GM19324 (cell line): ENCODE results near the gene HLCS.

Source experiments
- ATAC-seq: cut with Tn5 transposase; IDR thresholded peaks from one replicate; pipeline ENCODE4 v1.9.1; 2021; ENCODE audit warnings: mild to moderate bottlenecking, moderate library complexity; ENCODE audit not compliant: unreplicated experiment, low FRiP score

Gene HLCS

GRCh38 chr21:36733857-36734256 is 232.6 kb downstream of the HLCS start:
- ATAC-seq = no peak

GRCh38 chr21:36732761-36733160 is 233.7 kb downstream of the HLCS start:
- no peak for ATAC-seq

- ATAC-seq = no peak
Observed at GRCh38 chr21:36732217-36732616, 234.3 kb downstream of the HLCS start.

GRCh38 chr21:36730291-36731281 is 235.9 kb downstream of the HLCS start:
- ATAC-seq = no peak

- no peak for ATAC-seq
Observed at GRCh38 chr21:36729310-36729970, 237.0 kb downstream of the HLCS start.

- ATAC-seq = no peak
Observed at GRCh38 chr21:36728371-36729111, 237.9 kb downstream of the HLCS start.

GRCh38 chr21:36727866-36728265 is 238.6 kb downstream of the HLCS start:
- no peak for ATAC-seq

GRCh38 chr21:36725793-36726386 is 240.6 kb downstream of the HLCS start:
- ATAC-seq = no peak

- no peak for ATAC-seq
Observed at GRCh38 chr21:36724660-36725059, 241.8 kb downstream of the HLCS start.

- no peak for ATAC-seq
Observed at GRCh38 chr21:36723371-36723881, 243.0 kb downstream of the HLCS start.

- ATAC-seq = no peak
Observed at GRCh38 chr21:36722370-36723368, 243.8 kb downstream of the HLCS start.

- no peak for ATAC-seq
Observed at GRCh38 chr21:36721817-36722216, 244.7 kb downstream of the HLCS start.

GRCh38 chr21:36719614-36720013 is 246.9 kb downstream of the HLCS start:
- ATAC-seq = no peak

GRCh38 chr21:36718951-36719501 is 247.4 kb downstream of the HLCS start:
- no peak for ATAC-seq

- no peak for ATAC-seq
Observed at GRCh38 chr21:36717976-36718375, 248.5 kb downstream of the HLCS start.

GRCh38 chr21:36716836-36717235 is 249.6 kb downstream of the HLCS start:
- no peak for ATAC-seq

GRCh38 chr21:36716387-36716786 is 250.1 kb downstream of the HLCS start:
- ATAC-seq = no peak

- no peak for ATAC-seq
Observed at GRCh38 chr21:36713746-36714145, 252.7 kb downstream of the HLCS start.

- ATAC-seq = no peak
Observed at GRCh38 chr21:36710729-36711048, 255.8 kb downstream of the HLCS start.
